Esophagus muscularis mucosa (tissue), 3 donors: Measurements from ENCODE around the gene PEAK3.

Experiments
- CTCF ChIP-seq, 3 experiments: fragments of 200-600 bp in 2 of 3; fragments of 450-650 bp in 1 of 3; sonication (generic) in 2 of 3; IDR thresholded peaks; one replicate each; pipeline ENCODE4 v1.5.1; 2017 to 2019; ENCODE audit warnings: antibody characterized with exemption in 3 of 3, mild to moderate bottlenecking in 2 of 3, moderate library complexity in 1 of 3
- POLR2A ChIP-seq: fragments of 450-650 bp; IDR thresholded peaks from one replicate; pipeline ENCODE4 v1.6.1; 2017; ENCODE audit warnings: antibody characterized with exemption, moderate library complexity, mild to moderate bottlenecking, low read depth

- TF ChIP-seq CTCF (IDR thresholded peaks at IDR 0.05): no peak
- no peak for TF ChIP-seq POLR2A
Observed at GRCh38 chr19:2288818-2289713, 7.1 kb upstream of the PEAK3 start.
